ENCODE measurements around the gene ABCF1.

The ABCF1 gene

GRCh38 chr6:30560930-30561329, 10.3 kb upstream of the ABCF1 start:
- no peak for DNase-seq

GRCh38 chr6:30562470-30563425, 8.5 kb upstream of the ABCF1 start:
- DNase-seq: no peak

GRCh38 chr6:30564114-30564513, 7.1 kb upstream of the ABCF1 start:
- no peak for DNase-seq

GRCh38 chr6:30565772-30566171, 5.5 kb upstream of the ABCF1 start:
- no peak for DNase-seq

GRCh38 chr6:30568245-30568644, 3.0 kb upstream of the ABCF1 start:
- DNase-seq: no peak

GRCh38 chr6:30570263-30570662, 979 bp upstream of the ABCF1 start:
- no peak for DNase-seq

- DNase-seq: peak; percentile 57
Observed at GRCh38 chr6:30570740-30571074, 535 bp upstream of the ABCF1 start.

- DNase-seq: no peak
Observed at GRCh38 chr6:30571762-30572082, 480 bp downstream of the ABCF1 start.

- DNase-seq: no peak
Observed at GRCh38 chr6:30572148-30572547, 906 bp downstream of the ABCF1 start.

GRCh38 chr6:30573113-30573512, 1.9 kb downstream of the ABCF1 start:
- DNase-seq: no peak

- no peak for DNase-seq
Observed at GRCh38 chr6:30578051-30578450, 6.8 kb downstream of the ABCF1 start.

- DNase-seq: no peak
Observed at GRCh38 chr6:30583921-30584320, 12.7 kb downstream of the ABCF1 start.

GRCh38 chr6:30589754-30590358, 18.6 kb downstream of the ABCF1 start:
- no peak for DNase-seq

- DNase-seq: no peak
Observed at GRCh38 chr6:30590509-30590908, 19.3 kb downstream of the ABCF1 start.

- no peak for DNase-seq
Observed at GRCh38 chr6:30591008-30591407, 19.8 kb downstream of the ABCF1 start.

GRCh38 chr6:30592287-30592686, 21.0 kb downstream of the ABCF1 start:
- DNase-seq: no peak

GRCh38 chr6:30597315-30598144, 26.3 kb downstream of the ABCF1 start:
- DNase-seq: peak; percentile 85

- peak; percentile 4 for DNase-seq
Observed at GRCh38 chr6:30598912-30599624, 27.8 kb downstream of the ABCF1 start.

GRCh38 chr6:30599625-30600324, 28.5 kb downstream of the ABCF1 start:
- no peak for DNase-seq

GRCh38 chr6:30600451-30600961, 29.3 kb downstream of the ABCF1 start:
- DNase-seq: no peak

GRCh38 chr6:30601436-30601814, 30.2 kb downstream of the ABCF1 start:
- no peak for DNase-seq
